IMR-90 (cell line): ENCODE measurements around the gene CRYZL1. TPM values are rescaled to one million over a fixed set of nuclear protein-coding genes. Genes with fewer than 3 reads are reported as not detected.
A peak's percentile ranks its signal among the peaks of the same experiment; 100 is the strongest.

Source experiments
- ATAC-seq: fragments of 200-7000 bp; cut with Tn5 transposase; 2 replicates; pipeline ENCODE4 v1.9.1; 2020; ENCODE audit warnings: low read depth, mild to moderate bottlenecking, moderate library complexity
- BruUV-seq: library from RNA; stranded (reverse); fragments of 400-500 nt; replicated peaks from 2 replicates; lab custom pipeline; 2021; lab: Mats Ljungman, UMichigan
- CTCF ChIA-PET: fragments of 300-600 bp; formaldehyde crosslinking; extraction: SDS; loops from one replicate; lab custom pipeline; 2021; ENCODE audit warnings: antibody characterized with exemption; lab: Yijun Ruan, JAX
- POLR2A ChIA-PET: fragments of 300-600 bp; sonication (Branson Sonifier 250); formaldehyde crosslinking; loops from one replicate; lab custom pipeline; 2022; ENCODE audit warnings: antibody characterized with exemption; ENCODE audit not compliant: unreplicated experiment; lab: Charles Lee
- DNase-seq: peaks from one replicate; pipeline ENCODE4 v3.0.0; 2013
- H2AFZ ChIP-seq: replicated peaks from 2 replicates; pipeline ENCODE3; 2013; ENCODE audit warnings: low read length, mild to moderate bottlenecking; ENCODE audit not compliant: poor library complexity
- H2AK5ac ChIP-seq: 2 replicates; pipeline ENCODE4 v1.6.1; 2013; ENCODE audit warnings: low read depth, low read length, inconsistent platforms
- H2AK9ac ChIP-seq: replicated peaks from 2 replicates; pipeline ENCODE3; 2013; ENCODE audit warnings: mild to moderate bottlenecking, low read depth, low read length, moderate library complexity; ENCODE audit not compliant: poor library complexity
- H2BK120ac ChIP-seq: 2 replicates; pipeline ENCODE4 v1.6.1; 2013; ENCODE audit warnings: low read depth, low read length, inconsistent platforms
- H2BK15ac ChIP-seq: 3 replicates; pipeline ENCODE4 v1.6.1; 2013; ENCODE audit warnings: low read depth, low read length, inconsistent platforms
- H2BK20ac ChIP-seq: 2 replicates; pipeline ENCODE4 v1.6.1; 2013; ENCODE audit warnings: low read depth, mild to moderate bottlenecking, inconsistent platforms, low read length, moderate library complexity
- H2BK5ac ChIP-seq: 2 replicates; pipeline ENCODE4 v1.6.1; 2013; ENCODE audit warnings: mild to moderate bottlenecking, low read depth, low read length, inconsistent platforms; ENCODE audit not compliant: poor library complexity, severe bottlenecking
- H3K14ac ChIP-seq: replicated peaks from 2 replicates; pipeline ENCODE4 v1.6.1; 2013; ENCODE audit warnings: low read depth, low read length, inconsistent platforms
- H3K18ac ChIP-seq: 2 replicates; pipeline ENCODE4 v1.6.1; 2013; ENCODE audit warnings: low read depth, low read length, control low read depth
- H3K23ac ChIP-seq: 2 replicates; pipeline ENCODE4 v1.6.1; 2013; ENCODE audit warnings: low read depth, low read length, inconsistent platforms
- H3K27ac ChIP-seq: 2 replicates; pipeline ENCODE4 v1.5.1; 2013; ENCODE audit warnings: mild to moderate bottlenecking, control low read depth, low read length; ENCODE audit not compliant: insufficient read depth
- H3K27me3 ChIP-seq: 2 replicates; pipeline ENCODE4 v1.6.1; 2013; ENCODE audit warnings: low read length; ENCODE audit not compliant: control insufficient read depth, insufficient read depth
- H3K36me3 ChIP-seq: 2 replicates; pipeline ENCODE4 v1.6.1; 2013; ENCODE audit warnings: low read length, mixed read lengths; ENCODE audit not compliant: control insufficient read depth, insufficient read depth
- H3K4ac ChIP-seq: 2 replicates; pipeline ENCODE4 v1.6.1; 2013; ENCODE audit warnings: low read depth, low read length, inconsistent platforms
- H3K4me1 ChIP-seq: 2 replicates; pipeline ENCODE4 v1.6.1; 2013; ENCODE audit warnings: low read length, mixed read lengths; ENCODE audit not compliant: control insufficient read depth, insufficient read depth
- H3K4me2 ChIP-seq: 2 replicates; pipeline ENCODE4 v1.6.1; 2013; ENCODE audit warnings: low read depth, mild to moderate bottlenecking, control low read depth, low read length, moderate library complexity
- H3K4me3 ChIP-seq: 2 replicates; pipeline ENCODE4 v1.5.1; 2013; ENCODE audit warnings: low read depth, mild to moderate bottlenecking, control low read depth, low read length, moderate library complexity; ENCODE audit not compliant: insufficient read depth
- H3K56ac ChIP-seq: 2 replicates; pipeline ENCODE4 v1.6.1; 2013; ENCODE audit warnings: low read length, inconsistent platforms; ENCODE audit not compliant: insufficient read depth; ENCODE audit errors: extremely low read depth
- H3K79me1 ChIP-seq, 2 experiments: 2 replicates each; pipeline ENCODE4 v1.6.1; 2013; ENCODE audit warnings: low read length in 2 of 2, inconsistent platforms in 1 of 2, low read depth in 1 of 2
- H3K9ac ChIP-seq: 2 replicates; pipeline ENCODE4 v1.6.1; 2013; ENCODE audit warnings: low read depth, low read length, control low read depth
- H3K9me1 ChIP-seq: 2 replicates; pipeline ENCODE4 v1.6.1; 2013; ENCODE audit warnings: low read length, inconsistent platforms; ENCODE audit not compliant: insufficient read depth
- H3K9me3 ChIP-seq: 2 replicates; pipeline ENCODE4 v1.6.1; 2013; ENCODE audit warnings: low read length; ENCODE audit not compliant: control insufficient read depth, insufficient read depth
- H4K20me1 ChIP-seq: 2 replicates; pipeline ENCODE4 v1.6.1; 2013; ENCODE audit warnings: low read length, inconsistent platforms; ENCODE audit not compliant: insufficient read depth
- H4K5ac ChIP-seq: 2 replicates; pipeline ENCODE4 v1.6.1; 2013; ENCODE audit warnings: mild to moderate bottlenecking, low read depth, low read length, control low read depth
- H4K8ac ChIP-seq, 2 experiments: 2 replicates each; pipeline ENCODE4 v1.6.1; 2013; ENCODE audit warnings: low read depth in 2 of 2, low read length in 2 of 2, control low read depth in 1 of 2, inconsistent platforms in 1 of 2
- H4K91ac ChIP-seq: 2 replicates; pipeline ENCODE4 v1.6.1; 2013; ENCODE audit warnings: low read depth, low read length, inconsistent platforms; ENCODE audit not compliant: insufficient read depth
- BHLHE40 ChIP-seq: fragments of 150-350 bp; IDR thresholded peaks from 2 replicates; pipeline ENCODE4 v1.6.1; 2016; ENCODE audit warnings: mild to moderate bottlenecking, low read depth, low read length
- CEBPB ChIP-seq: IDR thresholded peaks from 2 replicates; pipeline ENCODE4 v1.6.1; 2012; ENCODE audit warnings: low read depth, low read length, improper control_type of control experiment
- CHD1 ChIP-seq: IDR thresholded peaks from 2 replicates; pipeline ENCODE4 v1.6.1; 2012; ENCODE audit warnings: low read depth, low read length, improper control_type of control experiment
- CTCF ChIP-seq: conservative IDR thresholded peaks from 2 replicates; pipeline ENCODE4 v1.5.1; 2012; ENCODE audit warnings: mild to moderate bottlenecking, low read depth, low read length, improper control_type of control experiment
- ELK1 ChIP-seq: fragments of 150-350 bp; IDR thresholded peaks from 2 replicates; pipeline ENCODE4 v1.6.1; 2016; ENCODE audit warnings: low read depth, mild to moderate bottlenecking, low read length, moderate library complexity, borderline replicate concordance
- FOS ChIP-seq: fragments of 150-350 bp; IDR thresholded peaks from 2 replicates; pipeline ENCODE4 v1.6.1; 2016; ENCODE audit warnings: low read depth, low read length
- MAFK ChIP-seq: IDR thresholded peaks from 2 replicates; pipeline ENCODE4 v1.6.1; 2012; ENCODE audit warnings: low read depth, low read length, improper control_type of control experiment
- MAZ ChIP-seq: IDR thresholded peaks from 2 replicates; pipeline ENCODE4 v1.6.1; 2012; ENCODE audit warnings: low read depth, mild to moderate bottlenecking, low read length, improper control_type of control experiment, moderate library complexity, borderline replicate concordance
- MXI1 ChIP-seq: IDR thresholded peaks from 2 replicates; pipeline ENCODE4 v1.6.1; 2012; ENCODE audit warnings: low read depth, mild to moderate bottlenecking, low read length, moderate library complexity, borderline replicate concordance
- NFE2L2 ChIP-seq: fragments of 150-350 bp; IDR thresholded peaks from 2 replicates; pipeline ENCODE4 v1.6.1; 2016; ENCODE audit warnings: low read depth, mild to moderate bottlenecking, low read length
- POLR2A ChIP-seq: IDR thresholded peaks from 2 replicates; pipeline ENCODE4 v1.6.1; 2012; ENCODE audit warnings: mild to moderate bottlenecking, low read depth, low read length
- RAD21 ChIP-seq: IDR thresholded peaks from 2 replicates; pipeline ENCODE4 v1.6.1; 2012; ENCODE audit warnings: low read length, improper control_type of control experiment
- RCOR1 ChIP-seq: IDR thresholded peaks from 2 replicates; pipeline ENCODE4 v1.6.1; 2012; ENCODE audit warnings: mild to moderate bottlenecking, low read length, improper control_type of control experiment; ENCODE audit not compliant: insufficient replicate concordance
- RFX5 ChIP-seq: IDR thresholded peaks from 2 replicates; pipeline ENCODE4 v1.8.0; 2012; ENCODE audit warnings: low read depth, mild to moderate bottlenecking, low read length, moderate library complexity
- SMC3 ChIP-seq: fragments of 150-350 bp; IDR thresholded peaks from 2 replicates; pipeline ENCODE4 v1.6.1; 2016; ENCODE audit warnings: low read depth, mild to moderate bottlenecking, antibody characterized with exemption, low read length, moderate library complexity
- USF2 ChIP-seq: fragments of 150-350 bp; IDR thresholded peaks from 2 replicates; pipeline ENCODE4 v1.6.1; 2017; ENCODE audit warnings: mild to moderate bottlenecking, antibody characterized with exemption, low read length, low read depth
- WGBS, 2 experiments: methylation state at CpG; one replicate each; pipeline versions ENCODE4 v1.1.5 to v1.1.7; 2013; ENCODE audit warnings: missing lambda C conversion rate in 2 of 2; ENCODE audit not compliant: insufficient read length in 1 of 2; ENCODE audit errors: extremely low coverage in 2 of 2; 5-methylcytosine and 5-hydroxymethylcytosine counted together
- dilution Hi-C: fragments of 300-500 bp; cut with HindIII; formaldehyde crosslinking; loops from one replicate; pipeline ENCODE4 v1.14.3; 2018; ENCODE audit warnings: low sequenced_read_pairs; ENCODE audit not compliant: unreplicated experiment
- in situ Hi-C: fragments of 300-500 bp; cut with MboI; formaldehyde crosslinking; loops from 3 replicates; pipeline ENCODE4 v1.14.3; 2019; ENCODE audit warnings: low sequenced_read_pairs, inconsistent platforms, mixed read lengths
- intact Hi-C: fragments of 100-400 bp; cut with micrococcal nuclease; formaldehyde crosslinking; loops from 2 replicates; pipeline ENCODE4 v1.10.0; 2022
- polyA plus RNA-seq, 3 experiments: library from polyadenylated mRNA; depleted of rRNA; stranded (reverse); fragments of >200 nt; gene quantifications; 2 replicates each; pipeline ENCODE4 v1.2.3, GENCODE V29; 2012; ENCODE audit warnings: low replicate concordance in 1 of 3
- total RNA-seq: library from RNA; depleted of rRNA; stranded (reverse); fragments of >200 nt; gene quantifications from 2 replicates; pipeline ENCODE4 v1.2.3, GENCODE V29; 2012

Gene CRYZL1
- total and polyA plus RNA-seq, 2 of the 4 experiments (the other 2 are of a cell fraction), result 19.9 to 28.5 TPM

- CTCF ChIA-PET, result interaction anchor here (1.2 kb wide), 1 partner anchor 215 kb away, joined by 8 read pairs; no protein-coding TSS in a partner anchor
- Histone ChIP-seq H2BK5ac (peak overlapping the region; percentile 58), H3K79me1 (peaks cover 25 to 65% of the 10 kb centered on the region in 2 experiments), H3K4me2 (peak overlapping the region; percentile 55; the same call in 1 of the 2 replicates), H2BK15ac (no peak overlapping the region; the same call in 2 of the 3 replicates), H3K4ac (peak overlapping the region; percentile 6; the same call in 1 of the 2 replicates), H2BK120ac (peak overlapping the region; percentile 38; the same call in 1 of the 2 replicates), H4K20me1 (peaks cover 39% of the 10 kb centered on the region), H3K14ac (peak overlapping the region; percentile 74; the same call in 1 of the 2 replicates), H2AK5ac (no peak overlapping the region), H3K4me3 (no peak overlapping the region), H2BK20ac (peak overlapping the region; percentile 33; the same call in 1 of the 2 replicates), H3K36me3 (no peaks in the 10 kb centered on the region), H3K56ac (no peak overlapping the region), H3K23ac (peak overlapping the region; percentile 11; the same call in 1 of the 2 replicates), H3K9me3 (no peaks in the 10 kb centered on the region), H2AK9ac (no peak overlapping the region), H3K18ac (peak overlapping the region; percentile 16; the same call in 1 of the 2 replicates), H3K9ac (no peak overlapping the region), H3K9me1 (peaks cover 21% of the 10 kb centered on the region), H4K91ac (peak overlapping the region; percentile 21; the same call in 1 of the 2 replicates), H4K8ac (no peak overlapping the region; a peak in 1 of 4 replicates), H2AFZ (no peak overlapping the region), H3K4me1 (peaks cover 9% of the 10 kb centered on the region), H3K27ac (no peak overlapping the region), H3K27me3 (no peaks in the 10 kb centered on the region), H4K5ac (no peak overlapping the region)
- WGBS, 2 experiments, result no CpG with 5 or more reads among the region's 2 CpGs
- dilution Hi-C loops, result no loop called here
- ATAC-seq, result no peak
- intact Hi-C loops, result loop anchor here (2.0 kb wide), 1 partner anchor 29 kb away; no protein-coding TSS in a partner anchor
- in situ Hi-C loops, result no loop called here
- no peak for DNase-seq
- BruUV-seq, result no TSS peak
- no peak for TF ChIP-seq MXI1
- TF ChIP-seq MAZ, result no peak
- no peak for TF ChIP-seq CEBPB
- TF ChIP-seq RFX5, result no peak
- no peak for TF ChIP-seq MAFK
- no peak for TF ChIP-seq FOS
- no peak for TF ChIP-seq CTCF
- TF ChIP-seq CHD1, result no peak
- TF ChIP-seq USF2, result no peak
- no peak for TF ChIP-seq RAD21
- TF ChIP-seq ELK1, result no peak
- no peak for TF ChIP-seq NFE2L2
- TF ChIP-seq SMC3, result no peak
- no peak for TF ChIP-seq RCOR1
- TF ChIP-seq POLR2A, result no peak
- no peak for TF ChIP-seq BHLHE40
- POLR2A ChIA-PET, result interaction anchor here (0.6 kb wide), 1 partner anchor 281 kb away, joined by 4 read pairs; the partner anchor contains the start of gene IFNGR2
Measured at GRCh38 chr21:33684068-33684467, 42.5 kb upstream of the CRYZL1 start.
